ENCODE data around the gene FAM90A1. TPM values are rescaled to one million over a fixed set of nuclear protein-coding genes. Genes with fewer than 3 reads are reported as not detected.
"Not testable (repeated sequence)": the region's sequence is repeated elsewhere in the genome, so short reads cannot be mapped to it uniquely, and the experiment has no call there.

FAM90A1 gene
- polyA plus RNA-seq, 5 donors: 1.5 to 3.8 (median 2.4) TPM

GRCh38 chr12:8172911-8173310 lies 54.5 kb downstream of the FAM90A1 start:
- DNase-seq: not testable (repeated sequence)

Other genes with a start within 250 kb of the FAM90A1 start
- gene FOXJ2, start 194.9 kb downstream of the FAM90A1 start, polyA plus RNA-seq (ENCODE audit: insufficient read depth in 1 of 5, insufficient read length in 5 of 5, low replicate concordance in 1 of 5): 10 to 100 TPM; 21.8 to 26.8 (median 24.7) TPM
- 1 to 10 TPM; 3.9 to 4.9 (median 4.4) TPM for gene C3AR1, start 161.3 kb downstream of the FAM90A1 start, polyA plus RNA-seq (ENCODE audit: insufficient read depth in 1 of 5, insufficient read length in 5 of 5, low replicate concordance in 1 of 5)
- gene NECAP1, start 145.3 kb downstream of the FAM90A1 start, polyA plus RNA-seq (ENCODE audit: insufficient read depth in 1 of 5, insufficient read length in 5 of 5, low replicate concordance in 1 of 5): 10 to 100 TPM; 33.8 to 38.8 (median 37.8) TPM
- gene CLEC4A, start 104.0 kb downstream of the FAM90A1 start, polyA plus RNA-seq (ENCODE audit: insufficient read depth in 1 of 5, insufficient read length in 5 of 5, low replicate concordance in 1 of 5): 1 to 10 TPM; 2.5 to 4.3 (median 2.7) TPM
- gene ZNF705A, start 70.6 kb downstream of the FAM90A1 start, polyA plus RNA-seq (ENCODE audit: insufficient read depth in 1 of 5, insufficient read length in 5 of 5, low replicate concordance in 1 of 5): under 1 TPM in 2 of 5 donors, not detected in 3; 0.09 to 0.55 TPM
- gene CLEC6A, start 228.3 kb upstream of the FAM90A1 start, polyA plus RNA-seq (ENCODE audit: insufficient read depth in 1 of 5, insufficient read length in 5 of 5, low replicate concordance in 1 of 5): not detected

All from right lung (tissue), 5 donors.